ENCODE data around the gene MSI2. TPM values are rescaled to one million over a fixed set of nuclear protein-coding genes. Genes with fewer than 3 reads are reported as not detected.

MSI2 gene
- polyA plus RNA-seq, 1 of the 3 experiments (the other 2 are of a cell fraction) = 24.1 TPM

GRCh38 chr17:57512258-57512657, 255.9 kb downstream of the MSI2 start:
- no peaks in the 10 kb centered on the region for H3K9me3 ChIP-seq
- DNase-seq = no peak
- H3K79me2 ChIP-seq (ENCODE audit: insufficient read depth) = no peaks in the 10 kb centered on the region
- no peak overlapping the region for H3K9ac ChIP-seq
- no peaks in the 10 kb centered on the region for H3F3A ChIP-seq (replicated peaks; ENCODE audit: insufficient read depth)
- H3K4me1 ChIP-seq (ENCODE audit: control insufficient read depth in 1 of 2, insufficient read depth in 2 of 2, low read depth in 1 of 2, low read length in 1 of 2) = peaks cover 6 to 62% of the 10 kb centered on the region in 2 experiments
- 88% methylated on average over 3 of the region's 3 CpGs for WGBS (ENCODE audit: low lambda C conversion rate)
- H2AFZ ChIP-seq (ENCODE audit: low read depth) = no peak overlapping the region
- H3K4me3 ChIP-seq (ENCODE audit: low read depth in 2 of 2, low read length in 1 of 2) = no peak overlapping the region
- H3K4me2 ChIP-seq = no peak overlapping the region
- H3K36me3 ChIP-seq (replicated peaks in 1 of 2; ENCODE audit: control insufficient read depth in 1 of 2, insufficient read depth in 2 of 2, low read length in 1 of 2) = no peaks in the 10 kb centered on the region
- peak overlapping the region in 1 of 2 experiments; percentile 53; a peak in 2 of 4 replicates for H3K27ac ChIP-seq (ENCODE audit: low read depth in 2 of 2, low read length in 1 of 2)
- POLR2A ChIA-PET = interaction anchor here (0.9 to 1.5 kb wide), 2 partner anchors 40 to 68 kb away, joined by 3 read pairs; no protein-coding TSS in a partner anchor
- H4K20me1 ChIP-seq (ENCODE audit: insufficient read depth) = no peaks in the 10 kb centered on the region
- CTCF ChIA-PET = interaction anchor here (1.1 to 1.6 kb wide), 3 partner anchors 64 to 244 kb away, joined by 3 read pairs; no protein-coding TSS in a partner anchor
- no peak for TF ChIP-seq MXI1 (IDR thresholded peaks at IDR 0.05; ENCODE audit: low read depth, low read length)
- no peak for TF ChIP-seq EZH2phosphoT487 (IDR thresholded peaks at IDR 0.05; ENCODE audit: borderline replicate concordance, low read depth)
- no peak for TF ChIP-seq RCOR1 (IDR thresholded peaks at IDR 0.05; ENCODE audit: low read length)
- TF ChIP-seq FOXM1 (IDR thresholded peaks at IDR 0.05; ENCODE audit: low read depth) = no peak
- TF ChIP-seq, protein P1, sequence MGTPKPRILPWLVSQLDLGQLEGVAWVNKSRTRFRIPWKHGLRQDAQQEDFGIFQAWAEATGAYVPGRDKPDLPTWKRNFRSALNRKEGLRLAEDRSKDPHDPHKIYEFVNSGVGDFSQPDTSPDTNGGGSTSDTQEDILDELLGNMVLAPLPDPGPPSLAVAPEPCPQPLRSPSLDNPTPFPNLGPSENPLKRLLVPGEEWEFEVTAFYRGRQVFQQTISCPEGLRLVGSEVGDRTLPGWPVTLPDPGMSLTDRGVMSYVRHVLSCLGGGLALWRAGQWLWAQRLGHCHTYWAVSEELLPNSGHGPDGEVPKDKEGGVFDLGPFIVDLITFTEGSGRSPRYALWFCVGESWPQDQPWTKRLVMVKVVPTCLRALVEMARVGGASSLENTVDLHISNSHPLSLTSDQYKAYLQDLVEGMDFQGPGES (IDR thresholded peaks at IDR 0.05; ENCODE audit: low read depth, low read length) = no peak
- TF ChIP-seq, protein P2, sequence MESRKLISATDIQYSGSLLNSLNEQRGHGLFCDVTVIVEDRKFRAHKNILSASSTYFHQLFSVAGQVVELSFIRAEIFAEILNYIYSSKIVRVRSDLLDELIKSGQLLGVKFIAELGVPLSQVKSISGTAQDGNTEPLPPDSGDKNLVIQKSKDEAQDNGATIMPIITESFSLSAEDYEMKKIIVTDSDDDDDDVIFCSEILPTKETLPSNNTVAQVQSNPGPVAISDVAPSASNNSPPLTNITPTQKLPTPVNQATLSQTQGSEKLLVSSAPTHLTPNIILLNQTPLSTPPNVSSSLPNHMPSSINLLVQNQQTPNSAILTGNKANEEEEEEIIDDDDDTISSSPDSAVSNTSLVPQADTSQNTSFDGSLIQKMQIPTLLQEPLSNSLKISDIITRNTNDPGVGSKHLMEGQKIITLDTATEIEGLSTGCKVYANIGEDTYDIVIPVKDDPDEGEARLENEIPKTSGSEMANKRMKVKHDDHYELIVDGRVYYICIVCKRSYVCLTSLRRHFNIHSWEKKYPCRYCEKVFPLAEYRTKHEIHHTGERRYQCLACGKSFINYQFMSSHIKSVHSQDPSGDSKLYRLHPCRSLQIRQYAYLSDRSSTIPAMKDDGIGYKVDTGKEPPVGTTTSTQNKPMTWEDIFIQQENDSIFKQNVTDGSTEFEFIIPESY (IDR thresholded peaks at IDR 0.05; ENCODE audit: borderline replicate concordance, low read depth) = no peak
- TF ChIP-seq, protein P3, sequence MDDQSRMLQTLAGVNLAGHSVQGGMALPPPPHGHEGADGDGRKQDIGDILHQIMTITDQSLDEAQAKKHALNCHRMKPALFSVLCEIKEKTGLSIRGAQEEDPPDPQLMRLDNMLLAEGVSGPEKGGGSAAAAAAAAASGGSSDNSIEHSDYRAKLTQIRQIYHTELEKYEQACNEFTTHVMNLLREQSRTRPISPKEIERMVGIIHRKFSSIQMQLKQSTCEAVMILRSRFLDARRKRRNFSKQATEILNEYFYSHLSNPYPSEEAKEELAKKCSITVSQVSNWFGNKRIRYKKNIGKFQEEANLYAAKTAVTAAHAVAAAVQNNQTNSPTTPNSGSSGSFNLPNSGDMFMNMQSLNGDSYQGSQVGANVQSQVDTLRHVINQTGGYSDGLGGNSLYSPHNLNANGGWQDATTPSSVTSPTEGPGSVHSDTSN (IDR thresholded peaks at IDR 0.05) = no peak
- no peak for TF ChIP-seq NRF1 (IDR thresholded peaks at IDR 0.05; ENCODE audit: low read depth, low read length)
- no peak for TF ChIP-seq RXRA (IDR thresholded peaks at IDR 0.05; ENCODE audit: borderline replicate concordance, low read depth)
- TF ChIP-seq FOSL2 (IDR thresholded peaks at IDR 0.05; ENCODE audit: borderline replicate concordance, low read depth) = no peak
- TF ChIP-seq RFX5 (IDR thresholded peaks at IDR 0.05; ENCODE audit: low read length) = no peak
- no peak for TF ChIP-seq MEF2A (IDR thresholded peaks at IDR 0.05; ENCODE audit: borderline replicate concordance, low read depth)
- TF ChIP-seq FOXJ3 (CRISPR knock-in tag; IDR thresholded peaks at IDR 0.05) = no peak
- TF ChIP-seq TEAD4 (IDR thresholded peaks at IDR 0.05; ENCODE audit: borderline replicate concordance, insufficient read depth) = no peak
- TF ChIP-seq EP300 (IDR thresholded peaks at IDR 0.05; ENCODE audit: borderline replicate concordance in 1 of 2, low read depth in 1 of 2, low read length in 1 of 2) = no peak
- TF ChIP-seq TAF1 (IDR thresholded peaks at IDR 0.05; ENCODE audit: borderline replicate concordance, low read depth, low read length) = no peak
- TF ChIP-seq YY1 (IDR thresholded peaks at IDR 0.05; ENCODE audit: low read depth) = no peak
- TF ChIP-seq SMC3 (IDR thresholded peaks at IDR 0.05; ENCODE audit: low read depth, low read length) = no peak
- TF ChIP-seq MAX (IDR thresholded peaks at IDR 0.05; ENCODE audit: low read depth) = no peak
- no peaks in the 10 kb centered on the region for H3K27me3 ChIP-seq (ENCODE audit: insufficient read depth)
- no peaks in the 10 kb centered on the region for H3K9me2 ChIP-seq
